LNCAP (cell line): ENCODE measurements around the gene NCF2.
A peak's percentile ranks its signal among the peaks of the same experiment; 100 is the strongest.

Source experiments
- TF ChIP-seq, protein P1 (sequence below): fragments of 450-650 bp; IDR thresholded peaks from 2 replicates; pipeline ENCODE4 v1.5.1; 2017; ENCODE audit warnings: mild to moderate bottlenecking

The NCF2 gene

DNA sequence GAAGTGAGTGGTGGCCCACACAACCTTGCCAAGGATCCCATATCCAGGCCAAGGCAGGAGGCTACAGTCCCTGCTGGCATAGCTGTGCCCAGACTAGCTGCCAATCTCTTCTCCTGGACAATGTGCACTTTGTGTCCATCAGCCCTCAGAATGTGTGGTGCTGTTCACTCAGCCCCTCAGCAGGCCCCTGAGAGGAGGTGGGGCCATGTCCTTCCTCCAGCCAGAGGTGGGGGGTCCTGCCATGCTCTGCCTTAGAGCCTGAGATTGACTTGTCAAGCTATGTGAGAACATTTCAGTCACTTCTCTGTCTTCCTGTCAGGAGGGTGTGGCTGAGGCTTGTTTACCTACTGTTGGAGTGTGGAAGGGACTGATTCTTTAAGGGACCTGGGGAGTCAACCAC lies 1.4 kb downstream of the NCF2 start:
- TF ChIP-seq, protein P1, sequence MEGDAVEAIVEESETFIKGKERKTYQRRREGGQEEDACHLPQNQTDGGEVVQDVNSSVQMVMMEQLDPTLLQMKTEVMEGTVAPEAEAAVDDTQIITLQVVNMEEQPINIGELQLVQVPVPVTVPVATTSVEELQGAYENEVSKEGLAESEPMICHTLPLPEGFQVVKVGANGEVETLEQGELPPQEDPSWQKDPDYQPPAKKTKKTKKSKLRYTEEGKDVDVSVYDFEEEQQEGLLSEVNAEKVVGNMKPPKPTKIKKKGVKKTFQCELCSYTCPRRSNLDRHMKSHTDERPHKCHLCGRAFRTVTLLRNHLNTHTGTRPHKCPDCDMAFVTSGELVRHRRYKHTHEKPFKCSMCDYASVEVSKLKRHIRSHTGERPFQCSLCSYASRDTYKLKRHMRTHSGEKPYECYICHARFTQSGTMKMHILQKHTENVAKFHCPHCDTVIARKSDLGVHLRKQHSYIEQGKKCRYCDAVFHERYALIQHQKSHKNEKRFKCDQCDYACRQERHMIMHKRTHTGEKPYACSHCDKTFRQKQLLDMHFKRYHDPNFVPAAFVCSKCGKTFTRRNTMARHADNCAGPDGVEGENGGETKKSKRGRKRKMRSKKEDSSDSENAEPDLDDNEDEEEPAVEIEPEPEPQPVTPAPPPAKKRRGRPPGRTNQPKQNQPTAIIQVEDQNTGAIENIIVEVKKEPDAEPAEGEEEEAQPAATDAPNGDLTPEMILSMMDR: no peak

DNA sequence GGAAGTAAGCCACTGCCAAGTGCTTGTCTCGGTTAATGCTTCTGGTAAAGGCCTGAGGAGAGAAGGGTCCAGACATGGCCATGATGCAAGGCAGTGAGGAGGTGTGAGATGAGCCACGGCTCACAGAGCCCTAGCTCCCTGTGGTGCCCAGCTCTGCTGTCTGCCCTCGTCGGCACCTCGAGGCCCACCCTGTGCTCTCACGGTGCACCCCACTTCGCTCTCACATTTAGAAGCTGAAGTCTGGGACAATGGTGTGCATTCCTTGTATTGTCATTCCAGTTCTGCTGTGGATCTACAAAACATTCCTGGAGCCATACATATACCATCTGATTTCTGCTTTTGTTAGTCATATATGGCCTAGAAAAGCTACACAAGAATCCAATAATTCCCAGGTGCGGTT lies 3.3 kb downstream of the NCF2 start:
- TF ChIP-seq, protein P1: no peak

DNA sequence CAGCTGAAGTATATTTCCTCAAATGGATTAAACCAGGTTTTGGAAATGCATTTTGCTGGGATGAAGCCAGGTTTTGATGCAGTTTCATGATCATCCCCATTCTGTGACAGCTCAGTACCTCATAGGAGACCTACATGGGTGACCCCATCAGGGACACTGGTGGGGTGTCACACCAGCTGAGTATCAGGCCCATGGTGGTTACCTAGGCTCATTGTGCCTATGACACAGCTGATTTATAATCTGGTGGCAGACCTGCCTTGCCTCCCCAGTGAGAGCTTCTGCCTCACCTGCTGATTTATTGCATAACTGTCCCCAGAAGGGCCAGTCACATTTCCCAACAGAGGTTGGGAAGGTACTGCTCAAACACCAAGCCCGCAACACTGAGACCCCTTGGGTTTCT lies 3.8 kb downstream of the NCF2 start:
- TF ChIP-seq, protein P1: no peak

DNA sequence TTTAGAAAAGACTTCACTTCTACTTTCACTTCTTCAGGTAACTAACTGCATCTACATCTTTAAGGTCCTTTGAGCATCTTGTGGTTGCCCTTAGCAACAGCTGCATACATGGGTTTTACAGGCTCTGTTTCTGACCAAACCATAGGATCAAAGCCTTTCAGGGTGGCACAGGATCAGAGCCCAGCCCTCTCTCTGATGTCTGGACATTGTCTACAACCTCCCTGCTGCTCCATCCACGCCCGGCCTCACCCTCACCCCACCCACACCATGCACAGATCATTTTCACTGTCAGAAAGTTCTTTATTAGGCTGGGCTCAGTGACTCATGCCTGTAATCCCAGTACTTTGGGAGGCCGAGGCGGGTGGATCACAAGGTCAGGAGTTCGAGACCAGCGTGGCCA lies 5.2 kb downstream of the NCF2 start:
- TF ChIP-seq, protein P1: no peak

DNA sequence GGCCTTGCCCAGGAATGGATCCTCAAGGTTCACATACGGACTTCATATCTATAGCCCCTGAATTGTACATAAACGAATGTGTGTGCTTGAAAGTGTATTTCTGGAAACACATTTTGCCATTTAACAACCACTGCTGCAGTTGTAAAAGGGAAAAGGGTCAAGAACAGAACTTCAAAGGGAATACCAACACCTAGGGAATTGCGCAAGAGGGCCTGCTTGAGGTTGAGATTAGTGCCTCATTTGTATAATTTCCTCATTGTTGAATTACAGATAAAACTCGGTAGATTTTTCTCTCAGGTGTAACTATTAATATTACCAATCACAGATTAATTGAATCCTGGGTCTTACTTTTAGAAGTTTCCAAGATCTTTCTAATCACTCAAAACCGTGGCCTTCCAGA lies 6.1 kb downstream of the NCF2 start:
- TF ChIP-seq, protein P1: no peak

DNA sequence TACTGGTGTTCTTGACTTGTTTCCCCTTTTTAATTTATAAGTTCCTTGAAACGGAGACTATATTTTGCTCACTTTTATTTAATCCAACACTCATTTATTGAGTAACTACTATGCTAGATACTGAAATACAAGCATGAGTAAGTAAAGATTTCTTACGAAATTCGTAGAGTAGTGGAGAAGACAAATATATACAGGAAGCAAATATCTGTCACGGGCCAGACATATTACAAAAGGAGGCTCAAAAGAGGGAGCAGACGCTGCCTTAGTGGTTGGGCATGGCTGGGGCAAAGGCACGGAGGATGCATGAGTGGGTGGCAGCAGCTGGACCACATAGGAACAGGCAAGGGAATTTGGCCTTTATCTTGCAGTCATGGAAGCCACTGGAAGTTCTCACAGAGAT lies 6.8 kb downstream of the NCF2 start:
- TF ChIP-seq, protein P1: no peak

DNA sequence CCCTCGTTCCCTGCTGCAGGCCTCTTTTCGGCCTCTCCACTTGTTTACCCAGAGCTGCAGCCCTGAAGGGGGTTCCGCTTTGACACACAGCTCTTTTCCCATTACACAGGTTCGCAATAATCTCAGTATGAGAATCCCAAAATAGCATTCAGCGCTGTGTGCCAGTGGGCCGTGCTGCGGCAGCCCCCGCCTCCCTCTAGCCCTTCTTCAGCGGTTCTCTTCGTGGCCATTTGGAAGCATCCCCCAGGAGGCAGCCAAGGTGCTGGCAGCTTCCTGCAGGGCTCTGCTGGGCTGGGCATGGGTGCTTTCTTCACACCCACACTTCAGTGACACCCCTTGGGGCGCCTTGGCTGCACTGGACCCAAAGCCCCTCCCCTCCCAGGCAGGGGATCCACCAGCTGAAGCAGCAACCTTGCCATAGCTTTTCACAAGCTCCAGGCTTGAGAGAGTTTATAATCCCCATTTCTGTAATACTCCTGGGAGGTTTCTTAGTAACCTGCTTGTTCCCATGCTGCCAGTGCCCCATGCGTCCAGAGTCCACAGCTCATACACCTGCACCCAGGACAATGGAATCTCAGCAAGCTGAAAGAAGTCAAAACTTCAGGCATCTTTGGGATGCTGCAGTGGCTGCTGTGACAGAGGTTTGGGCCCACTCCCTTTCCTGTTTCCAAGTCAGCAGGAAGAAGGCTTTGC lies 8.1 kb downstream of the NCF2 start:
- TF ChIP-seq, protein P1: no peak

DNA sequence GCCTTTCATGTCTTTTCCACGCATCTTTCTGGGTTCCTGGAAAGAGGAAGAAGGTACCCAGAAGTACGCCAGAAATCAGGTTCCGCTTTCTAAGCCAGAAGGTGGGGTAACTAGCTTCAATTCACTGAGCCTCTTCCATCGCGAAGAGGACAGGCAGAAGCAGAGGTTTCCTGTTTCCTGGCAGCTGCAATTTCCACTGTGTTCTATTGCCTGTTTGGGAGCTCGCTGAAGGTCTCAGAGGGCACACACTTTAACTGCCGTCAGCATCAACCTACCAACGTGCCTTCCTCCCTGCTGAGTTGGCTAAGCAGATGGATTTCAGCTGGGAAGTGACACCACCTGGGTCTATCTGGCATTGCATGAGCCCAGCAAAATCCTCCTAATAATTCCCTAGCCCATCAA lies 10.0 kb downstream of the NCF2 start:
- TF ChIP-seq, protein P1: peak; percentile 49; the same call in 1 of the 2 replicates
